HG03558 (cell line): ENCODE results near the gene TDP1.
"Not testable (repeated sequence)": the region's sequence is repeated elsewhere in the genome, so short reads cannot be mapped to it uniquely, and the experiment has no call there.

Source experiments
- ATAC-seq: cut with Tn5 transposase; IDR thresholded peaks from one replicate; pipeline ENCODE4 v1.9.1; 2021; ENCODE audit warnings: moderate number of reproducible peaks; ENCODE audit not compliant: unreplicated experiment; ENCODE audit errors: extremely low read depth

Gene TDP1

GRCh38 chr14:90089486-90089885 lies 133.8 kb downstream of the TDP1 start:
- not testable (repeated sequence) for ATAC-seq

- no peak for ATAC-seq
Measured at GRCh38 chr14:90091393-90091792, 135.7 kb downstream of the TDP1 start.

GRCh38 chr14:90093942-90094595 lies 138.3 kb downstream of the TDP1 start:
- ATAC-seq = no peak
